ENCODE results near the gene SERPINA9. TPM values are rescaled to one million over a fixed set of nuclear protein-coding genes. Genes with fewer than 3 reads are reported as not detected.

SERPINA9 gene
- total RNA-seq, 2 experiments from 2014 or later = not detected

GRCh38 chr14:94427016-94427613 lies 48.9 kb downstream of the SERPINA9 start:
- no peak for DNase-seq (ENCODE audit: low spot score)
- Histone ChIP-seq H3K4me2 (ENCODE audit: low read length) (no peak overlapping the region), H3K79me2 (ENCODE audit: insufficient read depth, low read depth, low read length) (no peaks in the 10 kb centered on the region), H2AFZ (ENCODE audit: low read length) (no peak overlapping the region), H3K9me3 (ENCODE audit: low read length) (no peaks in the 10 kb centered on the region), H4K20me1 (ENCODE audit: insufficient read depth, low read length) (no peaks in the 10 kb centered on the region), H3K27ac (ENCODE audit: low read depth, low read length, poor library complexity, severe bottlenecking) (no peak overlapping the region), H3K4me3 (ENCODE audit: low read depth, low read length, poor library complexity, severe bottlenecking) (no peak overlapping the region), H3K4me1 (ENCODE audit: insufficient read depth, low read length, poor library complexity, severe bottlenecking) (no peaks in the 10 kb centered on the region), H3K9me2 (ENCODE audit: insufficient read depth, low read length) (no peaks in the 10 kb centered on the region), H3K36me3 (ENCODE audit: insufficient read depth, low read length) (no peaks in the 10 kb centered on the region)
- intact Hi-C loops (cut with micrococcal nuclease; ENCODE audit: unreplicated experiment) = no loop called here
- no peak for TF ChIP-seq CTCF (conservative IDR thresholded peaks at IDR 0.05; ENCODE audit: low read length)
- no peak for TF ChIP-seq EZH2phosphoT487 (IDR thresholded peaks at IDR 0.05; ENCODE audit: borderline replicate concordance, low read depth, low read length)
- CTCF ChIA-PET (ENCODE audit: unreplicated experiment) = no interaction called here
- POLR2A ChIA-PET = no interaction called here
- no TSS peak for BruUV-seq (replicated peaks)

GRCh38 chr14:94426526-94426925 lies 49.5 kb downstream of the SERPINA9 start:
- ChIA-PET POLR2A (no interaction called here), CTCF (ENCODE audit: unreplicated experiment) (no interaction called here)
- Histone ChIP-seq H3K79me2 (ENCODE audit: insufficient read depth, low read depth, low read length) (no peaks in the 10 kb centered on the region), H3K36me3 (ENCODE audit: insufficient read depth, low read length) (no peaks in the 10 kb centered on the region), H3K27ac (ENCODE audit: low read depth, low read length, poor library complexity, severe bottlenecking) (no peak overlapping the region), H3K4me2 (ENCODE audit: low read length) (no peak overlapping the region), H3K9me2 (ENCODE audit: insufficient read depth, low read length) (no peaks in the 10 kb centered on the region), H3K4me1 (ENCODE audit: insufficient read depth, low read length, poor library complexity, severe bottlenecking) (no peaks in the 10 kb centered on the region), H2AFZ (ENCODE audit: low read length) (no peak overlapping the region), H3K4me3 (ENCODE audit: low read depth, low read length, poor library complexity, severe bottlenecking) (no peak overlapping the region), H4K20me1 (ENCODE audit: insufficient read depth, low read length) (no peaks in the 10 kb centered on the region), H3K9me3 (ENCODE audit: low read length) (no peaks in the 10 kb centered on the region)
- BruUV-seq (replicated peaks) = no TSS peak
- intact Hi-C loops (cut with micrococcal nuclease; ENCODE audit: unreplicated experiment) = no loop called here
- no peak for DNase-seq (ENCODE audit: low spot score)
- TF ChIP-seq CTCF (conservative IDR thresholded peaks at IDR 0.05; ENCODE audit: low read length) (no peak), EZH2phosphoT487 (IDR thresholded peaks at IDR 0.05; ENCODE audit: borderline replicate concordance, low read depth, low read length) (no peak)

- no peaks in the 10 kb centered on the region for H3K9me2 ChIP-seq (ENCODE audit: insufficient read depth, low read length)
- no peak overlapping the region for H3K4me3 ChIP-seq (ENCODE audit: low read depth, low read length, poor library complexity, severe bottlenecking)
- no peak for TF ChIP-seq EZH2phosphoT487 (IDR thresholded peaks at IDR 0.05; ENCODE audit: borderline replicate concordance, low read depth, low read length)
- TF ChIP-seq CTCF (conservative IDR thresholded peaks at IDR 0.05; ENCODE audit: low read length) = no peak
- no peak overlapping the region for H3K27ac ChIP-seq (ENCODE audit: low read depth, low read length, poor library complexity, severe bottlenecking)
- H3K9me3 ChIP-seq (ENCODE audit: low read length) = no peaks in the 10 kb centered on the region
- no peaks in the 10 kb centered on the region for H3K36me3 ChIP-seq (ENCODE audit: insufficient read depth, low read length)
- DNase-seq (ENCODE audit: low spot score) = no peak
- H3K4me2 ChIP-seq (ENCODE audit: low read length) = no peak overlapping the region
- intact Hi-C loops (cut with micrococcal nuclease; ENCODE audit: unreplicated experiment) = no loop called here
- no peaks in the 10 kb centered on the region for H4K20me1 ChIP-seq (ENCODE audit: insufficient read depth, low read length)
- no peaks in the 10 kb centered on the region for H3K79me2 ChIP-seq (ENCODE audit: insufficient read depth, low read depth, low read length)
- H2AFZ ChIP-seq (ENCODE audit: low read length) = no peak overlapping the region
- ChIA-PET CTCF (ENCODE audit: unreplicated experiment) (no interaction called here), POLR2A (no interaction called here)
- no TSS peak for BruUV-seq (replicated peaks)
- H3K4me1 ChIP-seq (ENCODE audit: insufficient read depth, low read length, poor library complexity, severe bottlenecking) = no peaks in the 10 kb centered on the region
Observed at GRCh38 chr14:94424371-94424770, 51.6 kb downstream of the SERPINA9 start.
